Esophagus squamous epithelium (tissue), 4 donors: ENCODE measurements around the gene AMBP.

Experiments
- CTCF ChIP-seq, 6 experiments: fragments of 450-650 bp in 4 of 6; fragments of 200-600 bp in 2 of 6; sonication (generic) in 2 of 6; IDR thresholded peaks; one replicate each; pipeline ENCODE4 v1.5.1; 2016 to 2019; ENCODE audit warnings: antibody characterized with exemption in 6 of 6, mild to moderate bottlenecking in 4 of 6, moderate library complexity in 4 of 6
- POLR2A ChIP-seq, 4 donors: fragments of 450-650 bp; IDR thresholded peaks; one replicate each; pipeline ENCODE4 v1.6.1; 2017; ENCODE audit warnings: antibody characterized with exemption in 4 of 4, mild to moderate bottlenecking in 4 of 4, moderate library complexity in 3 of 4

GRCh38 chr9:114099669-114100270 is 21.7 kb upstream of the AMBP start:
- TF ChIP-seq CTCF (IDR thresholded peaks at IDR 0.05) (no peak), POLR2A (IDR thresholded peaks at IDR 0.05) (no peak)
